Keratinocyte (primary cell): ENCODE results near the gene TEAD4.

Source experiments
- CTCF ChIP-seq, 3 experiments: IDR thresholded peaks in 1 of 3; conservative IDR thresholded peaks in 1 of 3; optimal IDR thresholded peaks in 1 of 3; 2 replicates in 2 of 3; 3 replicates in 1 of 3; pipeline versions ENCODE3 to v1.5.1; 2011; ENCODE audit warnings: low read length in 3 of 3, mild to moderate bottlenecking in 3 of 3, moderate library complexity in 2 of 3, control low read depth in 1 of 3, inconsistent platforms in 1 of 3; ENCODE audit not compliant: insufficient read depth in 2 of 3; ENCODE audit errors: extremely low read depth in 1 of 3
- EZH2 ChIP-seq: IDR thresholded peaks from one replicate; pipeline ENCODE4 v1.6.1; 2012; ENCODE audit warnings: inconsistent platforms, mild to moderate bottlenecking, low read length, moderate library complexity

DNA sequence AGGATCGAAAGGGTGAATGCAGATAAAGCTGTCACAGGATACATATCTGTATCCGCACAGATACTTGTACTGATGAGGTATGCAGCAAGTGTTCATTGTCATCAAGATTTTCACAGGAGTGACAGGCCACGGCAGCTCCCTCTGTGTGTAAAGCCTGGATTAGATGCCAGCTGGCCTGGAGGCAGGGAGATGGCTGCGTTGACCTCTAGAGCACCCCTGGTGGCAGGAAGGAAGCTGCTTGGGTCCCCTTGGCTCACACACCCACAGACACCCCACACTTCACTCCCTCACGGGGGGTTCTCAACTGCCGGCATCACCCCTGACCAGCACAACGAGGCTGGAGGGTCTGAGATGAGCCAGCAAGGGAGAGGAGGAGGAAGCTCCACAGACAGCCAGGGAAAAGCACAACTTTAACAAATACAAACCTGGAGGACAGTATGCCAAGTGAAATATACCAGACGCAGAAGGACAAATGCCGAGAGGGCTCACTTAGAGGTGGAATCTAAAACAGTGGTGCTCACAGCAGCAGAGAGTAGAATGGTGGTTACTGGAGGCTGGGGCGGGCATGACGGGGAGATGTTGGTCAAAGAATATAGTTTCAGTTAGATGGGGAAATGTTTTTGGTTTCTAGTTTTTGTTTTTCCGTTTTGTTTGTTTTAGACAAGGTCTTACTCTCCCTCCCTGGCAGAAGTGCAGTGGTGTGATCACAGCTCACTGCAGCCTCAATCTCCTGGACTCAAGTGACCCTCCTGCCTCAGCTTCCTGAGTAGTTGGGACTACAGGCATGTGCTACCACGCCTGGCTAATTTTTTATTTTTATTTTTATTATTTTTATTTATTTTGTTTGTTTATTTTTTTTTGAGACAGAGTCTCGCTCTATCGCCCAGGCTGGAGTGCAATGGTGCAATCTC is 45.7 kb downstream of the TEAD4 start:
- TF ChIP-seq CTCF (optimal IDR thresholded peaks at IDR 0.05 in 1 of 3, IDR thresholded peaks at IDR 0.05 in 1 of 3, conservative IDR thresholded peaks at IDR 0.05 in 1 of 3; ENCODE audit: extremely low read depth in 1 of 3, insufficient read depth in 2 of 3, low read length in 3 of 3) = peak; percentile 56 to 62 (median 60)
- TF ChIP-seq EZH2 = no peak
